HG03565 (cell line): ENCODE measurements around the gene H2AZ2.

ENCODE experiments used
- ATAC-seq: cut with Tn5 transposase; IDR thresholded peaks from one replicate; pipeline ENCODE4 v1.9.1; 2021; ENCODE audit warnings: mild to moderate bottlenecking, moderate library complexity; ENCODE audit not compliant: unreplicated experiment

Gene H2AZ2

GRCh38 chr7:44847920-44848634, at the start of gene H2AZ2:
TSS of gene H2AZ2 (minus strand) at chr7:44848087. CDS start at chr7:44847971, 116 bp downstream.
- peak; percentile 82 for ATAC-seq

GRCh38 chr7:44897309-44897708, 49.4 kb upstream of the H2AZ2 start:
- ATAC-seq = no peak

- no peak for ATAC-seq
Observed at GRCh38 chr7:44894888-44895580, 47.1 kb upstream of the H2AZ2 start.

DNA sequence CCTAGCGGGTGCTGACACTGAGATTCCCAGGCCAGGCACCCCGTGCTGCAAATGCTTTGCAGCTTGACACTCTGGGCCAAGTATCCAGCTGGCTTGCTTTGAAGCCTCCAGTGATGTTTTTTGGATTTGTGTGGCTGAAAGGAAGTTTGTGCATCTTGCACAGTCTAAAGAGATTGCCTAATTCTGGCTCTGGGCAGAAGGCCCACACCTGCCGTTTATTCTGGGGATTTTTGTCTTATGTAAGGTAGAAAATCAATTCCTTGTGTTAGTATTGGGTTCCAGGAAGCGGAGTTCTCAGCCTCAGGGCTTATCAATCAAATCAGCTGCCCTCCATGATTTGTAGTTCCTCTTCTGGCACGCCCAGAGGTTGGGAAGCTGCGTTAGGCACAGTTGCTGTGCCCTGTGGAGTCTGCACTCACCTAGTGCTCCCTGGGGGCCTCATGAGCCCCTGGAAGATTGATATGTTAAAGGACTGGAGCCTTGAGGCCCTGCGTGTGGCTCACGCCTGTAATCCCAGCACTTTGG, 45.9 kb upstream of the H2AZ2 start:
- ATAC-seq = no peak

- ATAC-seq = no peak
Observed at GRCh38 chr7:44891791-44892190, 43.9 kb upstream of the H2AZ2 start.

- no peak for ATAC-seq
Observed at GRCh38 chr7:44891372-44891771, 43.5 kb upstream of the H2AZ2 start.

- ATAC-seq = no peak
Observed at GRCh38 chr7:44889086-44889781, 41.3 kb upstream of the H2AZ2 start.

- no peak for ATAC-seq
Observed at GRCh38 chr7:44887293-44887692, 39.4 kb upstream of the H2AZ2 start.

- ATAC-seq = peak; percentile 83
Observed at GRCh38 chr7:44885394-44886317, 37.8 kb upstream of the H2AZ2 start, which contains the start of gene PURB. TSS of gene PURB (minus strand) at chr7:44885530. CDS start at chr7:44885348, 182 bp downstream.

DNA sequence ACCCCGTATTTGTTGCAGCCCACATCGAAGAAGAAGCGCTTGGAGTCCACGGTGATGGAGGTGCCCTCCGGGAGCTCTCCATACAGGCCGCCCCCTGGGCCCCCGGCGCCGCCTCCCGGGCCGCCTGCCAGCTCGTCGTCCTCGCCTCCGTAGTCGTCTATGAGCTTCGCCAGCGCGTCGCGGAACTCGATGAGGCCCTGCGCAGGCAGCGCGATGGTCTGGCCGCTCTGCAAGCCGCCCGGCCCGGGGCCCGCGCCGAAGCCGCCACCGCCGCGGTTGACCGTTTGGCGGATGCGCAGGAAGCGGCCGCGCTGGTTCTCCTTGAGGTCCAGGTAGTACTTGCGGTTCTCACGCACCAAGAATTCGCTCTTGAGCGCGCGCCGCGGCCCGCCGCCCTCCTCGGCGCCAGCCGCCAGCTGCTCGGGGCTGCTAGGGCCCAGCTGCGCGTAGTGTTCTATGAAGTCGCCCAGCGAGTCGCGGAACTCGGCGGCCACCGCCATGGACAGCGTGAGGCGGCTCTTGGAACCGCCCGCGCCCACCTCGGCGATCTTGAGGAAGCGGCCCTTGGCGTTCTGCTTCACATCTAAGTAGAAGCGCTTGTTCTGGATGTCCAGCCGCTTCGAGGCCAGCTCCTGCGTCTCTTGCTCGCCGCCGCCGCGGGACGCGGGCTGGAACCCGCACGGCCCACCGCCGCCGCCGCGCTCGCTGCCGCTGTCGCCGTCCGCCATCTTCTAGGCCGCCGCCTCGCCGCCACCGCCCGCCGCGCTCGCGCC, 36.9 kb upstream of the H2AZ2 start:
- peak; percentile 6 for ATAC-seq

DNA sequence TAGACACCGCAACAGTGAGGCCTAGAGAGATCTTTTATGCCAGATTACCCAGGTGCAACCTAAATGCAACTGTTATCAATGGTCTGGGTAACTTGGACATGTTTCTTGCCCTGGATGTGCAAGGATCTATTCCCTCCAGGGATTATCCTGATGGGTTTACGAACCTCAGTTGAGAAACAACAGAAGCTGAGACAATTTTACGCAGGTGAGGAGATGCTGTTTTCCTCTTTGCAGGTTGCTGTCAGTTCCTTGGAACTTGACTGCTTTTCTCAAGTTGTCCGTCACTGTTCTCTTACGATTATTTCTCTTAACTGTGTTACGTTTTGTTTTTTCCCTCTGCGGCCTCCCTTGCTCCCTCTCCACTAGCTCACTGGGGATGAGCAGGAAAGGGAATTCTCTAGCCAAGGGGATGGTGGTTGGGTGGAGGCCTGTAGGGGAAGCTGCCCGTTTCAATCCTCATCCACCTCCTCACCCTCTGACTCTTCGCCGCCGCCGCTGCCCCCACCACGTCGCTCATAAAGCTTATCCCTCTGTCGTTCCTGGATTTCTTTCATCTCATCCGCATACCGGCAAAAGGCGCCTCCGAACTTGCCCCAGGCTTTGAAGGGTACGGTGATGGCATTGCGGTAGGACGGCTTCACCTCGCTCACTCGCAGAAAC, 36.2 kb upstream of the H2AZ2 start:
- ATAC-seq = no peak

DNA sequence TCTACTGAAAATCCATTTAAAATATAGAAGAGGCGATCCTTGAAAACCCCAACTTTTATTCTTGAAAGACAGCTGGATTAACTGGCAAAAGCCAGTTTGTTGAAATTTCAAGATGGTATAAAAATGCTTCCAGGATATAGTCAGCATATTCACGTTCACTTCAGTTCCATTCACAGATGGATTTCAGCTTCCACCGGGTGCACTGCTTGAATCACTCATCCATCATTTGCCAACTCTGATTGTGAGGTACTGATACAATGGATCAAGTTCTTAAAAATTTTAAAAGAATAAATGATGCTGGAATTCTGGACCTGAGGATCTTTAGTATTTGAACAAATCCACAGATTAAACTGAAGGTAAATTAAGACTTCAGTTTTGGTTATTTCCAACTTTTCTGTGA, 35.0 kb upstream of the H2AZ2 start:
- no peak for ATAC-seq

- ATAC-seq = no peak
Observed at GRCh38 chr7:44881610-44882009, 33.7 kb upstream of the H2AZ2 start.

- ATAC-seq = no peak
Observed at GRCh38 chr7:44881066-44881600, 33.2 kb upstream of the H2AZ2 start.

GRCh38 chr7:44880317-44881018, 32.6 kb upstream of the H2AZ2 start:
- no peak for ATAC-seq

DNA sequence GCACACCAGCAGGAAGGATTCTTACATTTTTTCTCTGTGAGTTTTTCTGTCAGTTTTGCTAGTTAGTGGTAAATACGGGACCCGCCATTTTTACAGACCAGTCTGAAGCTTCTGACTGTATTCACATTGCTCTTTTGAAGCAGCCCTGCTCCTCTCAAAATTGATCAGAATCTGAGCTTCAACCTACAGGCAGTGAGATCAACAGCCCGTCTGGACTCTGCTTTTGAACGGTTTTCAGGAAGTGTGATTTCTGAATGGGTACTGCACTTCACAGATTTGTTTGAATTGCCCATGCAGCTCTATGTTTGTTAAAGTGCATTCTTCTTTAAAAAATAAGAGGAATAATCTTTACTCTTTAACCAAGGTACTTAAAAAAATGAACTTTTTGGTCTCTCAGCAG, 28.5 kb upstream of the H2AZ2 start:
- no peak for ATAC-seq

DNA sequence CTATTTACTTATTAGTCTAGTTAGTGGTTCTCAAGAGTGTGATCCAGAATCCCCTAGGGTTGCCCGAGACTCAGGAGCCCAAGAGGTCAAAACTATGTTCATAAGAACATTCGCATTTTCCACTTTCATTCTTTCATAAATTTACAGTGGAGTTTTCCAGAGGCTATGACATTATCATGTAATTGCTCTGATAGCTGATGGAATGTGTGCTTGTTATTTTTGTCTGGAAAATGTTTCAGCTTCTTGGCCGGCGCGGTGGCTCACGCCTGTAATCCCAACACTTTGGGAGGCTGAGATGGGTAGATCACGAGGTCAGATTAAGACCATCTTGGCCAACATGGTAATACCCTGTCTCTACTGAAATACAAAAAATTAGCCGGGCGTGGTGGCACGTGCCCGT, 27.4 kb upstream of the H2AZ2 start:
- ATAC-seq = no peak

GRCh38 chr7:44872787-44873186, 24.9 kb upstream of the H2AZ2 start:
- ATAC-seq = no peak
